Tibial nerve (tissue), 4 donors: Measurements from ENCODE around the gene ARHGAP26. TPM values are rescaled to one million over a fixed set of nuclear protein-coding genes. Genes with fewer than 3 reads are reported as not detected.
A peak's percentile ranks its signal among the peaks of the same experiment; 100 is the strongest.
"Not testable (repeated sequence)": the region's sequence is repeated elsewhere in the genome, so short reads cannot be mapped to it uniquely, and the experiment has no call there.

Experiments used
- DNase-seq, 2 donors: peaks; one replicate each; pipeline ENCODE4 v3.0.0-alpha.2; 2019; ENCODE audit warnings: low spot score in 2 of 2
- H3K27ac ChIP-seq, 4 donors: fragments of 200-600 bp; sonication (generic) in 3 of 4; one replicate each; pipeline ENCODE4 v1.5.1; 2017 to 2019; ENCODE audit warnings: mild to moderate bottlenecking in 1 of 4
- H3K27me3 ChIP-seq, 2 donors: fragments of 200-600 bp; sonication (generic) in 1 of 2; one replicate each; pipeline versions ENCODE4 v1.5.1 to v1.6.0; 2017 to 2019
- H3K36me3 ChIP-seq, 3 donors: fragments of 200-600 bp; sonication (generic); one replicate each; pipeline ENCODE4 v1.5.1; 2018 to 2019
- H3K4me1 ChIP-seq, 4 donors: fragments of 200-600 bp; sonication (generic) in 3 of 4; one replicate each; pipeline ENCODE4 v1.5.1; 2017 to 2019
- H3K4me3 ChIP-seq, 4 donors: fragments of 200-600 bp; sonication (generic) in 3 of 4; one replicate each; pipeline ENCODE4 v1.5.1; 2017 to 2019; ENCODE audit warnings: mild to moderate bottlenecking in 1 of 4, moderate library complexity in 1 of 4
- H3K9me3 ChIP-seq, 4 donors: fragments of 200-600 bp; sonication (generic) in 3 of 4; one replicate each; pipeline ENCODE4 v1.5.1; 2017 to 2019
- CTCF ChIP-seq, 5 experiments: fragments of 200-600 bp in 3 of 5; fragments of 450-650 bp in 2 of 5; sonication (generic) in 3 of 5; IDR thresholded peaks; one replicate each; pipeline ENCODE4 v1.5.1; 2016 to 2019; ENCODE audit warnings: antibody characterized with exemption in 5 of 5, mild to moderate bottlenecking in 3 of 5, moderate library complexity in 2 of 5
- EP300 ChIP-seq, 2 donors: sonication (generic); formaldehyde crosslinking; IDR thresholded peaks; one replicate each; pipeline ENCODE4 v1.6.1; 2017; ENCODE audit warnings: antibody characterized with exemption in 2 of 2, mild to moderate bottlenecking in 1 of 2
- POLR2A ChIP-seq, 2 donors: fragments of 450-650 bp; IDR thresholded peaks; one replicate each; pipeline ENCODE4 v1.6.1; 2017; ENCODE audit warnings: antibody characterized with exemption in 2 of 2, mild to moderate bottlenecking in 2 of 2, moderate library complexity in 2 of 2
- WGBS, 2 donors: methylation state at CpG; one replicate each; pipeline ENCODE4 v1.1.5; 2018; 5-methylcytosine and 5-hydroxymethylcytosine counted together
- total RNA-seq, 4 donors: library from RNA; depleted of rRNA; stranded (reverse); fragments of >200 nt; gene quantifications; one replicate each; pipeline ENCODE4 v1.1.0, GENCODE V29; 2016

The ARHGAP26 gene
- total RNA-seq, 4 donors from 2014 or later = 33.7 to 77.8 (median 57.8) TPM

DNA sequence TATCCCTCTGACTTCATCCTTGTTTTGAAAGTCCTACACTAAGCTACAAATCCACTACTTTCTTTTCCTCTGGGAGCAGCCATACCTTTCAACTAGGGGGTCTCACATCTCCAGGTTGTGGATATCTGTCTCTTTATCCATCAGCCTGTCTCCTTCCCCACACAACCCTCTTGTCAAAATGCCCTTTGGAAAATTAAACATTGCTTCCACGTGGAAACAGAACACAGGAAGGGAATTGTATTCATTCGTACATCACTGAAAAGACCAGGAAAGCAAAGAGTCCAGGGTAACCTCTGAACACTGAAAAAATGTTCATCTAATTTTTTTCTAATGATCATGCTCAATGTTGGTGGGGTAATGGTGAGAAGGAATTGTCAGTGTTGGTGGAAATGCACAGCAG lies 429.7 kb downstream of the ARHGAP26 start:
- Histone ChIP-seq H3K4me1 (peaks cover 0 to 13% (median 4%) of the 10 kb centered on the region in 4 donors), H3K36me3 (no peaks in the 10 kb centered on the region), H3K4me3 (no peak overlapping the region), H3K27ac (no peak overlapping the region), H3K9me3 (peaks cover 0 to 11% (median 0%) of the 10 kb centered on the region in 4 donors), H3K27me3 (no peaks in the 10 kb centered on the region)
- TF ChIP-seq POLR2A (IDR thresholded peaks at IDR 0.05) (no peak), EP300 (IDR thresholded peaks at IDR 0.05) (no peak), CTCF (IDR thresholded peaks at IDR 0.05) (no peak)
- no peak for DNase-seq
- 40 to 47% methylated on average over 2 of the region's 2 CpGs for WGBS, 2 donors

- TF ChIP-seq EP300 (IDR thresholded peaks at IDR 0.05) (peak in 1 of 2 donors; percentile 23), CTCF (IDR thresholded peaks at IDR 0.05) (no peak)
- Histone ChIP-seq H3K36me3 (no peaks in the 10 kb centered on the region), H3K4me1 (peaks cover 0 to 8% (median 0%) of the 10 kb centered on the region in 4 donors), H3K9me3 (peaks cover 0 to 11% (median 0%) of the 10 kb centered on the region in 4 donors), H3K4me3 (no peak overlapping the region), H3K27ac (no peak overlapping the region), H3K27me3 (no peaks in the 10 kb centered on the region)
- 79 to 89% methylated on average over 1 of the region's 1 CpG for WGBS, 2 donors
- no peak for DNase-seq
Measured at GRCh38 chr5:143200781-143201398, 430.7 kb downstream of the ARHGAP26 start.

- Histone ChIP-seq H3K4me1 (peaks cover 0 to 5% (median 0%) of the 10 kb centered on the region in 4 donors), H3K27ac (no peak overlapping the region), H3K36me3 (no peaks in the 10 kb centered on the region), H3K27me3 (no peaks in the 10 kb centered on the region), H3K4me3 (no peak overlapping the region), H3K9me3 (peaks cover 0 to 11% (median 0%) of the 10 kb centered on the region in 4 donors)
- no peak for DNase-seq
- TF ChIP-seq POLR2A (IDR thresholded peaks at IDR 0.05) (no peak), CTCF (IDR thresholded peaks at IDR 0.05) (no peak), EP300 (IDR thresholded peaks at IDR 0.05) (no peak)
- 85 to 86% methylated on average over 3 of the region's 3 CpGs for WGBS, 2 donors
Measured at GRCh38 chr5:143201589-143201988, 431.4 kb downstream of the ARHGAP26 start.

DNA sequence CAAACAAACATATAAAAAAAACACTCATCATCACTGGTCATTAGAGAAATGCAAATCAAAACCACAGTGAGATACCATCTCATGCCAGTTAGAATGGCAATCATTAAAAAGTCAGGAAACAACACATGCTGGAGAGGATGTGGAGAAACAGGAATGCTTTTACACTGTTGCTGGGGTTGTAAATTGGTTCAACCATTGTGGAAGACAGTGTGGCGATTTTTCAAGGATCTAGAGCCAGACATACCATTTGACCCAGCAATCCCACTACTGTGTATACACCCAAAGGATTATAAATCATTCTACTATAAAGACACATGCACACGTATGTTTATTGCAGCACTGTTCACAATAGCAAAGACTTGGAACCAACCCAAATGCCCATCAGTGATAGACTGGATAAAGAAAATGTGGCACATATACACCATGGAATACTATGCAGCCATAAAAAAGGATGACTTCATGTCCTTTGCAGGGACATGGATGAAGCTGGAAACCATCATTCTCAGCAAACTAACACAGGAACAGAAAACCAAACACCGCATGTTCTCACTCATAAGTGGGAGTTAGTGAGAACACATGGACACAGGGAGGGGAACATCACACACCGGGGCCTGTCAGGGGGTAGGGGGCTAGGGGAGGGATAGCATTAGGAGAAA lies 433.3 kb downstream of the ARHGAP26 start:
- H3K4me1 ChIP-seq = peaks cover 0 to 15% (median 0%) of the 10 kb centered on the region in 4 donors
- not testable (repeated sequence) for H3K36me3 ChIP-seq, DNase-seq, H3K27me3 ChIP-seq, H3K27ac ChIP-seq, H3K4me3 ChIP-seq, H3K9me3 ChIP-seq
- 88 to 93% methylated on average over 4 of the region's 4 CpGs for WGBS, 2 donors

DNA sequence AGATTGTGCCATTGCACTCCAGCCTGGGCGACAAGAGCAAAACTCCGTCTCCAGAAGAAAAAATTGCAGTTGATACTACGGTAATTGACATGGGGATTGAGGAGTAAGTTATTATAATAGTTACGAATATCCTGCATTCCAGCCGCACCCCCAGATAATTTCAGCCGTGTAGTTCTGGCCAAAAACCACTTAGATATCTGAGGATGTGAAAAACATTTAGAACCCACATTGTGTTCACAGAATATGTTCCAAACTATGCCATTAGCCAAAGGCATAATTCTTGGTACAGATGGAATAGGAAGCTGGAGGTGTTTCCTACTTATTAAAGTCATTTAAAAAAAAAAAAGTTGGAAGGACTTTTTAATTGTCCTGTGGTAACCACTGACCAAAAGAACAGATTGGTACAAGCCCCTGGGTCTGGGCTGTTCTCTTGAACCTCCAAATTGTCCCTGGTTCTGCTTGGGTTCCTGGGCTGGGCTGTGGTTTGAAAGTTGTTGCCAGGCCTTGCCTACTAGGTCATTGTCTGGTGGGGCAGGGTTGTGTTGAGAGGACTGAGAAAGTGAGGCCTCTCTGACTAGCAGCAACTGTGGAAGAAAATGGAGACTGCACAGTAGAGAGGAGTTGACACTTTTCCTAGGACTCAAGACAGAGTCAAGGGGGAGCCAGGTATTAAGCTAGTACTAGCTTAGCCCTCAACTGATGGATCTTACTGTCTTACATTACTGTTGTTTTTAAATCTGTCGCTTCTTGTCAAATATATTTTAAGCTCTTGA lies 434.5 kb downstream of the ARHGAP26 start:
- peaks cover 0 to 6% (median 0%) of the 10 kb centered on the region in 4 donors for H3K9me3 ChIP-seq

More for the DNA sequence above, 434.5 kb downstream of the ARHGAP26 start:
- H3K36me3 ChIP-seq = no peaks in the 10 kb centered on the region
- H3K27me3 ChIP-seq = no peaks in the 10 kb centered on the region
- WGBS, 2 donors = 73 to 80% methylated on average over 7 of the region's 7 CpGs
- H3K4me1 ChIP-seq = peaks cover 0 to 15% (median 0%) of the 10 kb centered on the region in 4 donors
- H3K4me3 ChIP-seq = no peak overlapping the region
- H3K27ac ChIP-seq = peak overlapping the region in 1 of 4 donors; percentile 17
- TF ChIP-seq POLR2A (IDR thresholded peaks at IDR 0.05) (no peak), CTCF (IDR thresholded peaks at IDR 0.05) (no peak), EP300 (IDR thresholded peaks at IDR 0.05) (no peak)
- no peak for DNase-seq
